HT1080 (cell line): ENCODE results near the gene HDAC1. TPM values are rescaled to one million over a fixed set of nuclear protein-coding genes. Genes with fewer than 3 reads are reported as not detected.
"Not testable (repeated sequence)": the region's sequence is repeated elsewhere in the genome, so short reads cannot be mapped to it uniquely, and the experiment has no call there.

Experiments used
- DNase-seq: peaks from one replicate; pipeline ENCODE4 v3.0.0-alpha.2; 2015; ENCODE audit warnings: low read depth
- polyA plus RNA-seq, 2 experiments: library from polyadenylated mRNA; depleted of rRNA; stranded (reverse); fragments of >200 nt; gene quantifications; 2 replicates each; pipeline ENCODE4 v1.2.3, GENCODE V29; 2015
- total RNA-seq: library from RNA; depleted of rRNA; stranded (reverse); fragments of >200 nt; shearing (Covaris generic); gene quantifications from 2 replicates; pipeline ENCODE4 v1.2.3, GENCODE V29; 2014; rRNA removed

The HDAC1 gene
- total RNA-seq, result 123 and 126 TPM in 2 replicates
- polyA plus RNA-seq (2015; cell fraction: cytosol; rRNA removed), result 118 and 122 TPM in 2 replicates
- 179 and 182 TPM in 2 replicates for polyA plus RNA-seq (2015; cell fraction: nucleus; rRNA removed)

DNA sequence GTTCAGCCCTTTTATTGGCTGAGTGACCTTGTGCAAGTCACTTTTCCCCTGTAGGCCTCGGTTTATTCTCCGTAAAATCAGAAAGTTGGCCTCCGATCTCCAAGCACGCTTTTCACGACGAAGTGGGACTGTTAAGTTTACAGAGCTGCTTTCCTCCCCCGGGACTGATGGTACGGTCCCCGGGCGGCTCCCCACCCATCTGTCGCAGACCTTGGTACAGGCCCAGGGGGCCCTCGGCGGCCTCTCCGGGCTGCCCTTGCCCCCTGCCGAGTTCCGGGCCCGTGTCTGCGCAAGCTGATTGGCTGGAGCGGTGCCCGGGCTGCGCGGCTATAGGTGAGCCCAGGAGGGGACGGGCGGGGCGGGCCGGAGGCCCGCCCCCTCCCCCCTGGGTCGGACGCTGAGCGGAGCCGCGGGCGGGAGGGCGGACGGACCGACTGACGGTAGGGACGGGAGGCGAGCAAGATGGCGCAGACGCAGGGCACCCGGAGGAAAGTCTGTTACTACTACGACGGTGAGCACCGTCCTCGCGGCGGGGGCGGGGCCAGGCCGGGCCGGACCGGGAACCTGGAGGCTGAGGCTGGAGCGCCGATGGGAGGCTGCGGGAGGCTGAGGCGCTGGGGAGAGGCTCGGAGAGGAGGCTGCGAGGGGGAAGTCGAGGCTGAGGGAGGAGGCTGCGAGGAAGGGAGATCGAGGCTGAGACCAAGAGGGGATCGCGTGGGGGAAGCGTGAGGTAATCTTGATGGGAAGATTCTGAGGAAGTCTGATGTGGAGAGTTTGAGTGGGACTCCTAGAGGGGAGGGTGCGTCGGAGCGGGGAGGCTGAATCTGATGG, at the start of gene HDAC1:
Gene HDAC1, plus strand, starts transcription at position 376 of the 831 bp plus-strand sequence. Its CDS starts 87 bp downstream, at position 463.
- DNase-seq, result peak; percentile 95

GRCh38 chr1:32242341-32242851, 49.5 kb upstream of the HDAC1 start:
- DNase-seq, result no peak

- peak; percentile 81 for DNase-seq
Observed at GRCh38 chr1:32246888-32247273, 45.0 kb upstream of the HDAC1 start, which contains the start of gene FAM167B. Gene FAM167B (plus strand): TSS chr1:32247222. CDS start chr1:32247422, 200 bp downstream.

GRCh38 chr1:32247452-32247851, 44.4 kb upstream of the HDAC1 start:
- no peak for DNase-seq

- peak; percentile 63 for DNase-seq
Observed at GRCh38 chr1:32247983-32248889, 43.6 kb upstream of the HDAC1 start.

- peak; percentile 51 for DNase-seq
Observed at GRCh38 chr1:32249831-32250525, 41.9 kb upstream of the HDAC1 start.

- no peak for DNase-seq
Observed at GRCh38 chr1:32250893-32251716, 40.8 kb upstream of the HDAC1 start, which contains the start of gene LCK. Gene LCK (plus strand): TSS chr1:32251265. CDS start chr1:32274330, 23,065 bp downstream.

GRCh38 chr1:32255072-32256071, 36.5 kb upstream of the HDAC1 start:
- no peak for DNase-seq

DNA sequence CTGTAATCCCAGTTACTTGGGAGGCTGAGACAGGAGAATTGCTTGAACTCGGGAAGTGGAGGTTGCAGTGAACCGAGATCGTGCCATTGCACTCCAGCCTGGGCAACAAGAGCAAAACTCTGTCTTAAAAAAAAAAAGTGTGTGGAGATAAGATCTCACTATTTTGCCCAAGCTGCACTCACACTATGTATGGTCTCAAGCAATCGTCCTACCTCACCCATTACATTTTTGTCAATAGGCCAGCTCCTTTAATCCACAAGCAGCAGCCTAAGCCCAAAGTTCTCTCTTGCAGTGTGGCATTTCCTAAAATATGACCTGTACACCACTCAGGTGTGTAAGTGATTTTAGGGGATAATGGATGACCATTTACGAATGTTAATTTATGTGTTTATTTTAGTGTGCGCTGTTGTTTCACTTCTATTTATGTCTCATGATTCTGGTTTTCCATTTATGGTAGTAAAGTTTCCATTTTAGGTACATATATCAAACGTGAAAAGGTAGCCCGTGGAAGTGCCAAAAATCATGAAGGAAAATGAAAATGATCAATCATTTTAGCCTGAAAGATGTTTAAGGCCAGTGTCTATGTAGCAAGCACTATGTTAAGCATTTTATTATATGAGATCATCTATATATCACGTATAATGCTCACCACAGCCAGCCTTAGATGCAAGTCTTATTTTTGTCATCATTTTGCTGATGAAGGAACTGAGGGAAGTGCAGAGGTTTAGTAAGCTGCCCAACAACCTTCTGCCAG, 35.2 kb upstream of the HDAC1 start:
- no peak for DNase-seq

DNA sequence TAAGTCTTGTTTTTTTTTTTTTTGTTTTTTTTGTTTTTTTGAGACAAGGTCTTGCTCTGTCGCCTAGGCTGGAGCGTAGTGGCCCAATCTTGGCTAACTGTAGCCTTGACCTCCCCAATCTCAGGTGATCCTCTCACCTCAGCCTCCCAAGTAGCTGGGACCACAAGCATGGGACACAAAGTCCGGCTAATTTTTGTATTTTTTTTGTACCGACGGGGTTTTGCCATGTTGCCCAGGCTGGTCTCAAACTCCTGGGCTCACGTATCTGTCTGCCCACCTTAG, 34.7 kb upstream of the HDAC1 start:
- DNase-seq, result no peak

- not testable (repeated sequence) for DNase-seq
Observed at GRCh38 chr1:32263236-32263593, 28.7 kb upstream of the HDAC1 start.

- DNase-seq, result no peak
Observed at GRCh38 chr1:32263744-32264143, 28.1 kb upstream of the HDAC1 start.

DNA sequence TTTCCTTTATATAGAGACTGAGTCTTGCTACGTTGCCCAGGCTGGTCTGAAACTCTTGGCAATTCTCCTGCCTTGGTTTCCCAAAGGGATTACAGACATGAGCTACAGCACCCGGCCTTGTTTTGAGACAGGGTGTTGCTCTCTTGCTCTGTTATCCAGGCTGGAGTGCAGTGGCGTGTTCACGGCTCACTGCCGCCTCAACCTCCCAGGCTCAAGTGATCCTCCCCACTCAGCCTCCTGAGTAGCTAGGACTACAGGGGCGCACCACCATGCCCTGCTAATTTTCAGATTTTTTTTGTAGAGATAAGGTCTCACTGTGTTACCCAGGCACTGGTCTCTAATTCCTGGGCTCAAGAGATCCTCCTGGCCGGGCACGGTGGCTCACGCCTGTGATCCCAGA, 26.0 kb upstream of the HDAC1 start:
- no peak for DNase-seq

- peak; percentile 29 for DNase-seq
Observed at GRCh38 chr1:32266921-32267591, 24.8 kb upstream of the HDAC1 start.

DNA sequence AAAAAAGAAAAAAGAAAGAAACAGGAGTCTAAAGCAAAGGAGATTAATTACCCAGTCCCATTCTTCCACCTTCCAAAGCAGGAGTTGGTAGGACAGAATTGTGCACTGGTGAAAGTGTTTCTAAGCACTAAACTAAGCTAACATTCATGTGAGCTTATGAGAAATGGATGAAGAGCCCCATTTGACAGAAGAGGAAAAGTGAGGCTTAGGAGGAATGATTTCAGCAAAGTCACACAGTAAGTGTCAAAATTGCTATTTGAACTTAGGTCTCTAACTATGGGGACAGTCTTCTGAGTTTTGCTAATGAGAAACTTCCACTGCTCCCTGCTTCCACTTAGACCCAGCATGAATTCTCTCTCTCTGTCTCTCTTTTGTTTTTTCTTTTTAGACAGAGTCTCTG, 22.1 kb upstream of the HDAC1 start:
- no peak for DNase-seq

DNA sequence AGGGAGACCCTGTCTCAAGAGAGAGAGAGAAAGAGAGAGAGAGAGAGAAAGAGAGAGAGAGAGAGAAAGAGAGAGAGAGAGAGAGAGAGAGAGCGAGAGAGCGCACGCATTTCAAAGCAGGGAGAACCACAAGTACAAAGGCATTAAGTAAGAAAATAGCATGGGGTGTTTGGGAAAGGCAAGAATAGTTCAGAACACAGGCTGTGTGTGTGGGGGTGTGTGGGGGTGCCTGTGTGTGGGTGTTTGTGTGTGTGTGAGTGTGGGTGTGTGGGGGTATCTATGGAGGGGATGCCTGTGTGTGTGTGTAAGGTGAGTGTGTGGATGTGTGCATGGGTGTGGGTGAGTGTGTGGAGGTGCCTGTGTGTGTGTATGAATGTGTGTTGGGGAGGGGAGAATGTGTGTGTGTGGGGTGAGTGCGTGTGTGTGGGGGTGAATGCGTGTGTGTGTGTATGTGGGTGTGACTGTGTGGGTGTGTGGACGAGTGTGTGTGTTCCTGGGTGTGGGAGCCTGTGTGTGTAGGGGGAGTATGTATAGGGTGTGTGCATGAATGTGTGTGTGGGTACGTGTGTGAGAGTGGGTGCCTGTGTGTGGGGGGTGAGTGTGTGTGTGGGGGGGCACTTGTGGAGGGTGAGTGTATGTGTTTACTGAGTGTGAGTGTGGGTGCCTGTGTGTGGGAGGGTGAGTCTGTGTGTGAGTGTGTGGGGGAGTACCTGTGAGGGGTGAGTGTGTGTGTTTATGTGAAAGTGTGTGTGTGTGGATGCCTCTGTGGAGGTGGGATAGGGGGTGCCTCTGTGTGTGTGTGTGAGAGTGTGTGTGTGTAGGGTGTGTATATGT, 19.1 kb upstream of the HDAC1 start:
- no peak for DNase-seq
